Forelimb muscle (tissue), 1 donor: Measurements from ENCODE around the gene SLC6A17. TPM values are rescaled to one million over a fixed set of nuclear protein-coding genes. Genes with fewer than 3 reads are reported as not detected.
A peak's percentile ranks its signal among the peaks of the same experiment; 100 is the strongest.

ENCODE experiments used
- DNase-seq: peaks from one replicate; pipeline ENCODE4 v3.0.0-alpha.2; 2013; ENCODE audit warnings: low read depth
- polyA plus RNA-seq: library from polyadenylated mRNA; unstranded; fragments of 120-200 nt; gene quantifications from one replicate; pipeline ENCODE4 v1.2.1, GENCODE V29; 2013; ENCODE audit not compliant: insufficient read length

Gene SLC6A17
- polyA plus RNA-seq = 0.25 TPM

GRCh38 chr1:110150330-110151174 lies at the start of gene SLC6A17:
TSS of gene SLC6A17 (plus strand) at chr1:110150494. CDS start at chr1:110166930, 16,436 bp downstream.
- no peak for DNase-seq

- DNase-seq = no peak
Observed at GRCh38 chr1:110102081-110102480, 48.2 kb upstream of the SLC6A17 start.

GRCh38 chr1:110106013-110106941 lies 44.0 kb upstream of the SLC6A17 start:
- DNase-seq = peak; percentile 36

GRCh38 chr1:110107867-110108469 lies 42.3 kb upstream of the SLC6A17 start:
- DNase-seq = no peak

GRCh38 chr1:110111081-110111480 lies 39.2 kb upstream of the SLC6A17 start:
- no peak for DNase-seq

- no peak for DNase-seq
Observed at GRCh38 chr1:110112143-110112542, 38.2 kb upstream of the SLC6A17 start, which contains the start of gene UBL4B. TSS of gene UBL4B (plus strand) at chr1:110112443. CDS start at chr1:110112535, 92 bp downstream.

- DNase-seq = no peak
Observed at GRCh38 chr1:110112656-110113055, 37.6 kb upstream of the SLC6A17 start.

GRCh38 chr1:110113551-110113950 lies 36.7 kb upstream of the SLC6A17 start:
- no peak for DNase-seq

GRCh38 chr1:110114173-110114572 lies 36.1 kb upstream of the SLC6A17 start:
- DNase-seq = no peak

GRCh38 chr1:110114784-110115183 lies 35.5 kb upstream of the SLC6A17 start:
- no peak for DNase-seq

- no peak for DNase-seq
Observed at GRCh38 chr1:110118636-110119396, 31.5 kb upstream of the SLC6A17 start.

GRCh38 chr1:110119843-110120242 lies 30.5 kb upstream of the SLC6A17 start:
- DNase-seq = no peak

- no peak for DNase-seq
Observed at GRCh38 chr1:110120960-110121561, 29.2 kb upstream of the SLC6A17 start.

- no peak for DNase-seq
Observed at GRCh38 chr1:110123224-110123623, 27.1 kb upstream of the SLC6A17 start.

- DNase-seq = no peak
Observed at GRCh38 chr1:110125810-110126209, 24.5 kb upstream of the SLC6A17 start.

GRCh38 chr1:110130113-110130591 lies 20.1 kb upstream of the SLC6A17 start:
- DNase-seq = no peak

- no peak for DNase-seq
Observed at GRCh38 chr1:110130989-110131388, 19.3 kb upstream of the SLC6A17 start.

GRCh38 chr1:110132682-110133081 lies 17.6 kb upstream of the SLC6A17 start:
- DNase-seq = no peak

GRCh38 chr1:110133436-110133835 lies 16.9 kb upstream of the SLC6A17 start:
- no peak for DNase-seq

GRCh38 chr1:110134050-110134595 lies 16.2 kb upstream of the SLC6A17 start:
- DNase-seq = no peak
